ENCODE measurements around the gene HINT1. TPM values are rescaled to one million over a fixed set of nuclear protein-coding genes. Genes with fewer than 3 reads are reported as not detected.

Gene HINT1
- total RNA-seq, 1 donor from 2014 or later: 196 TPM

DNA sequence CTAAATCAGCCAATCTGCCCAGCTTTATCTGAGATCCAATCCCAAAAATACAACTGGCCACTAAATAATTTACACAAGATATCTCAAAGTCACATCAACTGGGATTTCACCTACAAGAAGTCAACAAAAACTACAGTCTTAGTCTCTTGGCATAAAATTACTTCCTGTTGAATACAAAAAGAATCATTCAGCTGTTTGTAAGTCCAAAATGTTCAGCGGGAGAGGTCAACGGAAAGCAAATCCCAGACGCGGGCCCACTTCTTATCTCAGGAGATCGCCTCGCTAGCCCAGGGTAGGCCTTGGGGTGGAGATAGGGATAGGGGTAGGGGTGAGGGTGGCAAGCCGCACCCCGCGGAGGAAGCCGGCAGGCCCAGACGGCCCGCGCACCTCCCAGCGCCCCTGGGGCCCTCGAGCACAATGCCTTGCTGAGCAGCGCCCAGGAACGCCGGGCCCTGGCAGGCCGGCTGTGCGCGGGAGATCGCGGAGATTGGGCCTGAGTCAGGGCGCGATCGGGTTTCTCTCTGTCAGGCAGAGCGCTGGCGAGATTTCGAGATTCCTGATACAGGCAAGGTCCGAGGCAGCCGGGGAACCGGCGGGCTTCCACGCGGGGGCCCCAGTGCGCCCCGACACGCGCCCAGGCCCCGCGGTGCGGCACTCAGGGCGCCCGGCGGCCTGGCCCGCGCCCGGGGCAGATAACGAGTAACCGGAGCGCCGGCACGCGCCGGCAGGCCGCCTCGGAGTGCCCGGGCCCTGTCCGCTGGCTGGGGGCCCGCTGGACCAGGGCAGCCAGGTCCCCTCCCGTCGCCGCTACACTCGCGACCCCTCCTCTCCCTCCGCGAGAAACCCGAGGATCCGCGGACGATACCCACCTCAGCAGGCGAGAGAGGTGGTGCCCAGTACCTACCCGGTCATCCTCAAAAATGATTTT lies 601 bp downstream of the HINT1 start:
- no peak for DNase-seq (ENCODE audit: low spot score)
- Mint-ChIP-seq H3K4me1 (ENCODE audit: low read depth) (peaks cover 23% of the 10 kb centered on the region), H3K27ac (ENCODE audit: unreplicated experiment) (peak overlapping the region; percentile 89), H3K9me3 (ENCODE audit: low read depth) (no peaks in the 10 kb centered on the region), H3K36me3 (ENCODE audit: low read depth) (peaks cover 16% of the 10 kb centered on the region), H3K27me3 (ENCODE audit: low read depth) (no peaks in the 10 kb centered on the region), H3K4me3 (ENCODE audit: unreplicated experiment) (peak overlapping the region; percentile 86)
- TF ChIP-seq, protein P1, sequence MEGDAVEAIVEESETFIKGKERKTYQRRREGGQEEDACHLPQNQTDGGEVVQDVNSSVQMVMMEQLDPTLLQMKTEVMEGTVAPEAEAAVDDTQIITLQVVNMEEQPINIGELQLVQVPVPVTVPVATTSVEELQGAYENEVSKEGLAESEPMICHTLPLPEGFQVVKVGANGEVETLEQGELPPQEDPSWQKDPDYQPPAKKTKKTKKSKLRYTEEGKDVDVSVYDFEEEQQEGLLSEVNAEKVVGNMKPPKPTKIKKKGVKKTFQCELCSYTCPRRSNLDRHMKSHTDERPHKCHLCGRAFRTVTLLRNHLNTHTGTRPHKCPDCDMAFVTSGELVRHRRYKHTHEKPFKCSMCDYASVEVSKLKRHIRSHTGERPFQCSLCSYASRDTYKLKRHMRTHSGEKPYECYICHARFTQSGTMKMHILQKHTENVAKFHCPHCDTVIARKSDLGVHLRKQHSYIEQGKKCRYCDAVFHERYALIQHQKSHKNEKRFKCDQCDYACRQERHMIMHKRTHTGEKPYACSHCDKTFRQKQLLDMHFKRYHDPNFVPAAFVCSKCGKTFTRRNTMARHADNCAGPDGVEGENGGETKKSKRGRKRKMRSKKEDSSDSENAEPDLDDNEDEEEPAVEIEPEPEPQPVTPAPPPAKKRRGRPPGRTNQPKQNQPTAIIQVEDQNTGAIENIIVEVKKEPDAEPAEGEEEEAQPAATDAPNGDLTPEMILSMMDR (IDR thresholded peaks at IDR 0.05): peak; percentile 45

DNA sequence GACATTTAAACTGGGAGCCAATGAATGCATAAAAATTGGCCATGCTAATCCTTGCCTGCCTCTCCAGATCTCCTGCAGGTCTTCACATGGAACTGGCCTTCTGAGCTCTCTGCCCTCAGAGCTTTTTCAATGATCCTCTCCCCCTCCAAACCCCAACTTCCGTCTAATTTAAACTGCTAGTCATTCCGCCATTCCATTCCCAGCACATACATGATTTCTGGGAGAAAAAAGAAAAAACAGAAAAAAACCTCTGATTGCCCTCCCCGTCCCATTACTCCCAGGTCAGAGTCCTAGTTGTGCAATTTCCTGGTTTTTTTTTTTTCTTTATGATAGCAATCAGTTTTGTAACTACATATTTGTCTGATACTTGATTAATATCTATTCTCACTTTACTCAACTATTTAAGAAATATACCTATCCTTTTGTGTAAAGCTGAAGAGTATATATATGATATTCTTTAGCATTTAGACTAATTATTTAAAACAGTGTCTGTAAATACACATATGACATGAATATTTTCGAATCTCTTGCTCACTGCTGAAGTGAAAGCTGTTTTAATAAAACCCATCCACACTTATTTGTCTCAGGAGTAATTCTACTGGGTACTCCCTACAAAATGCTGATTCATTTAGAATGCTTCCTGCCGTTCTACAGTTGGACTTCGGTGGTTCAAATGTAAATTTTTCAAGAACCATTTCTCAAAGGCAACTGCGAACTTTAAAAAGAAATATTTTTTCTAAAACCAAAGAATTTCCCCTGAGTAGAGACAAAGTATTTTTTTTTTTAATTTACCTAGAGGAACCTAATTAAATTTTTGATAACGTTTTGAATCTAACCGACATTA lies 1.6 kb downstream of the HINT1 start:
- no peaks in the 10 kb centered on the region for H3K9me3 Mint-ChIP-seq (ENCODE audit: low read depth)
- H3K4me3 Mint-ChIP-seq (ENCODE audit: unreplicated experiment): peak overlapping the region; percentile 79
- peak overlapping the region; percentile 88 for H3K27ac Mint-ChIP-seq (ENCODE audit: unreplicated experiment)
- H3K4me1 Mint-ChIP-seq (ENCODE audit: low read depth): peaks cover 21% of the 10 kb centered on the region
- DNase-seq (ENCODE audit: low spot score): no peak
- H3K36me3 Mint-ChIP-seq (ENCODE audit: low read depth): peaks cover 25% of the 10 kb centered on the region
- H3K27me3 Mint-ChIP-seq (ENCODE audit: low read depth): no peaks in the 10 kb centered on the region
- TF ChIP-seq, protein P1 (IDR thresholded peaks at IDR 0.05): no peak

DNA sequence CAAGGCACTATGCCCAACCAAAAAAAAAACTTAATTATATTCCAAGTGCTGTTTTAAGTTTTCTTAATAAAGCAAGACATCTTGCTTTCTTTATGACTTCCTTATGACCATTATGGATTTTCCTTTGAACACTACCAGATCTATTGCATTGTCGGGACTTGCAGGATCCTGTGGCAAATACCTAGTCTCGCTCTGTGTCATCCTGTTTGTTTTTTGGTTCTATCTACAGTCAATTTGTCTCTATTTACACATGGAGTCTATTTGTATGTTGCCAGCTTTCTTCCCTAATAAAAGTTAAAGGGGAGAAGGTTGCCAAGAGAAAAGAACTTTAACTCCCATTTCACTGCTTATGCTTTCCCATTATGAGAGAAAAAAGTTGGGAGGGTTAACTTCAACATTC lies 4.9 kb downstream of the HINT1 start:
- Mint-ChIP-seq H3K27me3 (ENCODE audit: low read depth) (no peaks in the 10 kb centered on the region), H3K4me1 (ENCODE audit: low read depth) (peaks cover 15% of the 10 kb centered on the region), H3K27ac (ENCODE audit: unreplicated experiment) (no peak overlapping the region), H3K9me3 (ENCODE audit: low read depth) (no peaks in the 10 kb centered on the region), H3K4me3 (ENCODE audit: unreplicated experiment) (no peak overlapping the region), H3K36me3 (ENCODE audit: low read depth) (peaks cover 25% of the 10 kb centered on the region)
- TF ChIP-seq, protein P1 (IDR thresholded peaks at IDR 0.05): no peak
- DNase-seq (ENCODE audit: low spot score): no peak

DNA sequence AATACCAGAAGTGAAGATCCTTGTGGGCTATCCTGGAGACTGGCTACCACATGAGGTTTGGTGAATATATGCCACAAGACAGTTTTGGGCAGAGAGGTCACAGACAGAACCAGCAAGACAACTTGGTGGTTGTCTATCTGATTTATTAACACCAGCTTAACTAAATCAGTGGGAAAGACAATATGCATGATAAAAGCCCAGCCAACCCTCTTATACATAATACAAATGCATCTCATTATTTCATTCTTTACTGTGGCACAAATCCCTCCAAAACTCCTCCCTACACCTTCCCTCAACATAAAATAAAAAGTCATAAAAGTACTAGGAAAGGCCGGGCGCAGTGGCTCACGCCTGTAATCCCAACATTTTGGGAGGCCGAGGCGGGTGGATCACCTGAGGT lies 8.1 kb downstream of the HINT1 start:
- Mint-ChIP-seq H3K27ac (ENCODE audit: unreplicated experiment) (no peak overlapping the region), H3K4me3 (ENCODE audit: unreplicated experiment) (no peak overlapping the region)
- TF ChIP-seq, protein P1 (IDR thresholded peaks at IDR 0.05): no peak

DNA sequence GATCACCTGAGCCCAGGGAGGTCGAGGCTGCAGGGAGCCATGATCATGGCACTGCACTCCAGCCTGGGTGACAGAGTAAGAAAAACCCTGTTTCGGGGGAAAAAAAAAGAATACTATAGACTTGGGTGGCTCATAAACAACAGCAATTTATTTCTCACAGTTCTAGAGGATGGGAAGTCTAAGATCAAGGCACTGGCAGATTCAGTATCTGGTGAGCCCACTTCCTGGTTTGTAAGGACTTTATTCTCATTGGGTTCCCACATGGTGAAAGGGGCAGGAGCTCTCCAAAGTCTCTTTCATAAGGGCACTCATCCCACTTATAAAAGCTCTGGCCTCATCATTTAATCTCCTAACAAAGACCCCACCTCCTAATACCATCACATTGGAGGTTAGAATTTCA lies 8.7 kb downstream of the HINT1 start:
- TF ChIP-seq, protein P1 (IDR thresholded peaks at IDR 0.05): no peak
- H3K4me3 Mint-ChIP-seq (ENCODE audit: unreplicated experiment): no peak overlapping the region
- no peak for DNase-seq (ENCODE audit: low spot score)
- H3K27me3 Mint-ChIP-seq (ENCODE audit: low read depth): no peaks in the 10 kb centered on the region
- H3K9me3 Mint-ChIP-seq (ENCODE audit: low read depth): no peaks in the 10 kb centered on the region
- H3K36me3 Mint-ChIP-seq (ENCODE audit: low read depth): peaks cover 17% of the 10 kb centered on the region
- no peak overlapping the region for H3K27ac Mint-ChIP-seq (ENCODE audit: unreplicated experiment)
- no peaks in the 10 kb centered on the region for H3K4me1 Mint-ChIP-seq (ENCODE audit: low read depth)

More for the DNA sequence above, 8.1 kb downstream of the HINT1 start:
- Mint-ChIP-seq H3K27me3 (ENCODE audit: low read depth) (no peaks in the 10 kb centered on the region), H3K36me3 (ENCODE audit: low read depth) (peaks cover 20% of the 10 kb centered on the region), H3K4me1 (ENCODE audit: low read depth) (no peaks in the 10 kb centered on the region), H3K9me3 (ENCODE audit: low read depth) (no peaks in the 10 kb centered on the region)
- no peak for DNase-seq (ENCODE audit: low spot score)

Data from chondrocyte (in vitro differentiated cells).